ENCODE measurements around the gene KIF26B.

KIF26B gene

GRCh38 chr1:245133995-245134715 is 20.6 kb upstream of the KIF26B start:
- DNase-seq, result no peak

GRCh38 chr1:245142171-245142798 is 12.5 kb upstream of the KIF26B start:
- DNase-seq, result no peak

GRCh38 chr1:245142976-245143375 is 11.8 kb upstream of the KIF26B start:
- DNase-seq, result no peak

GRCh38 chr1:245143849-245144248 is 10.9 kb upstream of the KIF26B start:
- DNase-seq, result no peak

DNA sequence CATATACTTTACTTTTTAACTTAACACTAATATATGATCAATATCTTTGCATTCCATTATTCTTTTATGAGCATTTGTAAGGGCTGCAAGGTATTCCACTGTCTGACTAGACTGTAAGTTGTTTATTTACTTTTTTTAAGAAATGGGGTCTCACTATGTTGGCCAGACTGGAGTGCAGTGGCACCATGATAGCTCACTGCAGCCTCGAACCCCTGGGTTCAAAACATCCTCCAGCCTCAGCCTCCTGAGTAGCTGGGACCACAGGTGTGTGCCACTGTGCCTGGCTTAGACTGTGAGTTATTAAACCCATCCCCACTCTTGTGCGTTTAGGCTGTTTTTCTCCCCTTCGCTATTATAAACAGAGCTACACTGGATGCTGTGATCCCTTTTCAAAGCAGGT is 6.7 kb upstream of the KIF26B start:
- DNase-seq, result no peak

DNA sequence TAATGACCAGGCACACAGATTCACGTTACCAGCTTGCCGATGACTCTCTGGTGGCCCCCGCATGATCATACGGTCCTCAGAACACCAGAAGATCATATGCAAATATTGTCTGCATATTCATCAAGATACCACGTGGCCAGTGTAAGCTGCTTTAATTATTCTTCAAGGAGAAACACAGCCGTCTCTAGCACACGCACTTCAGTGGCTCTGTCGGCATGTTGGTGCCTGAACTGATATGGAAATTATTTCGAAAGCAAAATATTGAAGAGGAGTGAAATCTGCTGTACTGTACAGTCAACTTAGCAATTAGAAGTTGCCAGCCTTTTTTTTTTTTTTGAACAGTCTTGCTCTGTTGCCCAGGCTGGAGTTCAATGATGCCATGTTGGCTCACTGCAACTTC is 5.9 kb upstream of the KIF26B start:
- no peak for DNase-seq

DNA sequence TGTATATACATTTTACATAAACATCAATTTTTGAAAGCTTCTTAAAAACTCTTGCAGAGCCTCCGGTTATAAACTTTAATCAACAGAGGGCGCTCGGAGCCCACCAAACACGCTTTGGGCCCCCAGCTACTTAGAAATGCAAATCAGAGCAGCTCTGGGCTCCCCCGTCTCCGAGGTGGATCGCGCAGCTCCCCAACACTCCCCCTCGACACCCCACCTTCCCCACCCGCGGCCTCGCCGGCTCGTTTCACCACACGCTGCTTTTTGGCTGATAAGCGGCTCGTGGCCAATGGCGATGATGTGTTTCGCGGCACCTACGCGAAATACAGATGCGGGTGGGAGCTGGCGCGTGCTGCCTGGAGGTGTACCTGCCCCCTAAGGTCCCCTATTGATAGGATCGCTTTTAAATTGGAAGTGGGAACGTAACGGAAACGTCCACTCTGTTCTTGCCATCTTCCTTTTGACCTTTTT is 1.7 kb upstream of the KIF26B start:
- peak; percentile 66 for DNase-seq

DNA sequence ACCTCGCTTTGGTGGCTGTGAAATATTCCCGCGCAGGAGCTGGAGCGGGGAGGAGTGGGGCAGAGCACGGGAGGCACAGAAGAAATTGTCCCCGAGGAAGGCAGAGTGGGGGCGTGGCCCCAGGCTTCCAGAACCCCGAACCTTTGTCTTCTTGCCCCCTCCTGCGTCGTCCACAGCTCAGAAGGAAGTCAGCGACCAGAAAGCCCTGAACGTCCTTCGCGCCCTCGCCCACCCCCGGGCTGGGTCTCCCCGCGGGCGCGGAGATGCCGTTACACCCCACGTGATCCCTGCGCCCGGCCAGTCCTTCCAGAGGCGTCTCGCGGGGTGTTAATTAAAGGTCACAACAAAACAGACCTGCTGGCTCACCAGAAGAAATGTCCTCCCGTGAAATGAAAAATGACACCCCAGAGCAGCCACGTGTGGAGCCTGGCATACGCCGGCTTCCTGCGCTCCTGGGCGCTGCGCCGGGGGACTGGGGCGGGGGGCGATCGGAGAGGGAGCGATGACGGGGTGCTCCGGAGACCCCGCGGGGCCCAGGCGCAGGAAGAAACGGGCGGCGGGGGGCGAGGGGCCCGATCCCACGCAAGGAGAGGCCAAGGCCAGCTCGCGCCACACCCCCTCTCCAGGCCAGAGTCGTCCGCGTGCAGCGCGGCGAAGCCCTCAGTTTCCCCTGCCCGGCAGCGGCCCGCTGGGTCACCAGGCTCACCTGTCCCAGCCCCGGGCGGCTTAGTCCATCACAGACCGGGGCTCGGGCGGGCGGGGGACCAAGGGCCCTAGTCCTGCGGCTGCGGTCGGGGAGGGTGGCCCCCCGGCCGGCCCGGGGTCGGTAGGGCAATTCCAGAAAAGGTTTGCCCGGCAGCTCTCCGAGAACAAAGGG is 995 bp upstream of the KIF26B start:
- no peak for DNase-seq

DNA sequence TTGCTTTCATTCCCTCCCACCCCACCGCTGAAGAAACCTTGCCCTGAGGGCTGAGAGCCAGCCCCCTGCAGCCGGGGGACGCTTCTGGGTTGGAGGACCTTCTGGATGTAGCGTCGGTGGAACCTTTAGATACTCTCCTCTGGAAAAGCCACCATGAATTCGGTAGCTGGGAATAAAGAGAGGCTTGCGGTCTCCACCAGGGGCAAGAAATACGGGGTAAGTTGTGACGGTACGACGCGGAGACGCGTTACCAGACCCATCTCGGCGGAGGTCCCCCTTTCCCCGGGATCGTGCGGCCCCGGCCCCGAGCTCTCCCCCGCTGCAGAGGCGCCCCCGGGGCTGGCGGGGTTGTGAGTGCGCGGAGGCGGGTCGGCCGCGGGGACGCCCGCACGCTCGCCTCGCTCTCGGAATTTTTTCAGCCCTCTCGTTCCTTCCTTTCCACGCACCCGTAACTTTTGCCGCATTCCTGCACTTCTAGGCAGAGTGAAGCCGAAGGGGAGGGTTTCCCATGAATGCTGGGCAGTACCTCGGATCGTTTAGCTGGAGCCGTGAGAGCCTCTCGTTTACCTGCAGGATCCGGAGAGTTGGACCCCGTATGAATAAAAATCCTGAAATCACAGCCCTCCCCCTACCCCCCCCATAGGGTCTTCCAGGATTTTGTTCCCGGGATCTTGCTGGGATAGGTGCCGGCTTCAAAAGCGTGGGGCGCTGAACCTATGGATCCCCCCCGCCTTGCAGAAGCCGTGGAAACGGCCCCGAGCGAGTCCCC is 671 bp downstream of the KIF26B start:
- no peak for DNase-seq

GRCh38 chr1:245156041-245156735 is 1.4 kb downstream of the KIF26B start:
- DNase-seq, result peak; percentile 71

- no peak for DNase-seq
These were observed 2.1 kb downstream of the KIF26B start for GRCh38 chr1:245156736-245157505.

DNA sequence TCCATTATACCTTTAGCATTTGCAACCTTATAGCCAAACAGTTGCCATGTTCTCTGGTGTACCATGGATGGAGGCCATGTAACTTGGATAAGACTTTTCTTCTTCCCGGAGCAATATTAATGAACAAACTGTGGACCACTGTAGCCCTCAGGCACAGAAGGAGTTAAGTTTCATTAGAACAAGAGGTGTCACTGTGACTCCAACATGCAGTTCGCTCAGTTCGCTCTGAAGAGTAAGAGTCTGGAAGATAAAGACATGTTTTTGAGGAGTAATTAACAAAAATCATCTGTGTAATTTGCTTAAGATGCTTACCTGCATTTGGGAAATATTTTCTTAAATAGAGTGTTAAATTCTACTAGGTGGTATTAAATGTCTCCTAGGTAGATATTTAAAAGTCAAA is 4.1 kb downstream of the KIF26B start:
- no peak for DNase-seq

- DNase-seq, result no peak
These were observed 5.5 kb downstream of the KIF26B start for GRCh38 chr1:245160288-245160687.

DNA sequence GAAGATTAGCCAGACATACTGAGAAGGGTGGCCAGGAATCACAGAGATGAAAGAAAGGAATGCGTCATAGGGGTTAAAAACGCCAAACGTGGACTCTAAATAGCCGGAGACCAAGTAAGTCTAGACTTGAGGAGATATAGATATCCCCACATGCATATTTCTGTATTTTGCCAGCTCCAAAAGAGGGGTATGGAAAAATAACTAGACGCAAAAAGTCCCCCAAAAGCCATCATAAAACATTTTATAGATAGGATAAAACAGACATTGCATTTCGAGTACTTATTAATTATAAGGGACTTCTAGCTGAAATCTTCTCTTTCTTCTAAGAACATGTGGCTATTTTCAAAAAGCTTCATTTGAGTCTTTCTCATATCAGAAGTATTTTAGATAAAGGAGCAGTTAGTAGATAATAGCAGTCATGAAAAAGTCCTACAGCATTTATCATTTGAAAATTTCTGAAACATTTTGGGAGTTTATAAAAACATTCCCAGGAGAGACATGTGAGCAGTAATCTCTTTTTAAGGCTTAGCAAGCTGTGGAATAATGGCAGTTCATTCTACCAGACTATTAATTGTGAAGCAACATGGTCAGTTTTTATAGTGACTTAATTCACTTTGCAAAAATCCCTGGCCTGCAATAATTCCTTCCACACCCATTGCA is 6.1 kb downstream of the KIF26B start:
- DNase-seq, result no peak

GRCh38 chr1:245161866-245162265 is 7.1 kb downstream of the KIF26B start:
- no peak for DNase-seq

GRCh38 chr1:245166471-245166885 is 11.7 kb downstream of the KIF26B start:
- no peak for DNase-seq

- DNase-seq, result no peak
These were observed 13.3 kb downstream of the KIF26B start for GRCh38 chr1:245168086-245168485.

DNA sequence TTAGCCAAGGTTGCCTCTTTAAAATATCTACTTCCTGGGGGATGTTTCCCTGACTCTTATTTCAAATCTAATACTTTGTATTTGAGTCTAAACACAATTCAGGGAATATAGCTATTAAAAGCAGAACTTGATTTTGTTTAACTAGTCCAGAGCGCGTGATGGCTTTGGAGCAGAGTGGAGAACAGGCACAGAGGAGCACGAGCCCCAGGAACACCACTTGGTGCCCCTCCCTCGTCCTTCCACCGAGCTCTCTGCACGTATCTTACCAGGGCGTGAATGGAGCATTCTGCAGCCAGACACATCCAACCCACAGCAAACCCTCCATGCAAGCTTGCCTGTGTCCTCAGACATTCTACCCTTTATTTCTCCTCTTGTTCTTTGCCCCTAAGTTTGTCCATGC is 14.1 kb downstream of the KIF26B start:
- DNase-seq, result no peak

- no peak for DNase-seq
These were observed 14.6 kb downstream of the KIF26B start for GRCh38 chr1:245169376-245169775.

GRCh38 chr1:245172026-245172425 is 17.2 kb downstream of the KIF26B start:
- no peak for DNase-seq

DNA sequence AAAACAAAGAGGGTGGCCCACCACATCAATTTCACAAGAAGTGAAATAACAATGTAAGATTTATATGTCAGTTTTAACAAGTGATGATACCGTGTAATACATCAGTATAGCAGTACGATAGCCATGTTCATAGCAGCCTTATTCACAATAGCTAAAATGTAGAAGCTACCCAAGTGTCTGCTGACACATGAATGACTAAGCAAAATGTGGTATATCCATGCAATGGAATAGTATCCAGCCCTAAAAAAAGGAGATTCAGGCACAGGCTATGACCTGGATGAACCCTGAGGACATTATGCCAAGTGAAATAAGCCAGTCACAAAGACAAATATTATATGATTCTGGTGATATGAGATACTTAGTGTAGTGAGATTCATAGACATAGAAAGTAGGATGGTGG is 18.0 kb downstream of the KIF26B start:
- no peak for DNase-seq

Measured in CD4-positive, alpha-beta T cell treated with Interleukin-21 for 1 hour (primary cell).